Loucy (cell line): ENCODE data around the gene KIDINS220.

Experiments
- H2AFZ ChIP-seq: fragments of 200-600 bp; sonication (generic); 2 replicates; pipeline ENCODE4 v1.6.0; 2016; ENCODE audit warnings: antibody characterized with exemption, mild to moderate bottlenecking, low read length, moderate library complexity
- H3F3A ChIP-seq: fragments of 200-600 bp; 2 replicates; pipeline ENCODE4 v1.6.0; 2016; ENCODE audit warnings: antibody characterized with exemption, low read depth, mild to moderate bottlenecking
- H3K27me3 ChIP-seq: fragments of 200-600 bp; sonication (generic); 2 replicates; pipeline ENCODE4 v1.6.1; 2014; ENCODE audit warnings: low read length, mild to moderate bottlenecking; ENCODE audit not compliant: insufficient read depth, poor library complexity, severe bottlenecking
- H3K36me3 ChIP-seq: fragments of 200-600 bp; sonication (generic); 2 replicates; pipeline ENCODE4 v1.6.1; 2016; ENCODE audit warnings: low read length; ENCODE audit not compliant: insufficient read depth
- H3K4me1 ChIP-seq: fragments of 200-600 bp; sonication (generic); 2 replicates; pipeline ENCODE4 v1.5.1; 2014; ENCODE audit warnings: low read length, mild to moderate bottlenecking; ENCODE audit not compliant: insufficient read depth, poor library complexity, severe bottlenecking
- H3K4me2 ChIP-seq: fragments of 200-600 bp; sonication (generic); 2 replicates; pipeline ENCODE4 v1.6.0; 2014; ENCODE audit warnings: antibody characterized with exemption, low read length, low read depth, mild to moderate bottlenecking; ENCODE audit not compliant: poor library complexity, severe bottlenecking
- H3K4me3 ChIP-seq: fragments of 200-600 bp; sonication (generic); 2 replicates; pipeline ENCODE4 v1.5.1; 2014; ENCODE audit warnings: low read length, mild to moderate bottlenecking, mixed read lengths; ENCODE audit not compliant: poor library complexity, severe bottlenecking
- H3K79me2 ChIP-seq: fragments of 200-600 bp; sonication (generic); 2 replicates; pipeline ENCODE4 v1.6.1; 2014; ENCODE audit warnings: low read length; ENCODE audit not compliant: insufficient read depth
- H3K9ac ChIP-seq: fragments of 200-600 bp; sonication (generic); 2 replicates; pipeline ENCODE4 v1.6.0; 2014; ENCODE audit warnings: mild to moderate bottlenecking, low read depth, low read length, moderate library complexity; ENCODE audit not compliant: poor library complexity, severe bottlenecking
- H3K9me2 ChIP-seq: fragments of 200-600 bp; sonication (generic); replicated peaks from 2 replicates; pipeline ENCODE4 v1.6.1; 2016; ENCODE audit warnings: low read depth, low read length, mixed read lengths
- H3K9me3 ChIP-seq: fragments of 200-600 bp; sonication (generic); 2 replicates; pipeline ENCODE4 v1.6.1; 2014; ENCODE audit warnings: mild to moderate bottlenecking, antibody characterized with exemption, low read length, low read depth; ENCODE audit not compliant: insufficient read depth
- H4K20me1 ChIP-seq: fragments of 200-600 bp; sonication (generic); 2 replicates; pipeline ENCODE4 v1.6.0; 2014; ENCODE audit warnings: antibody characterized with exemption, low read length, mild to moderate bottlenecking; ENCODE audit not compliant: insufficient read depth, poor library complexity, severe bottlenecking
- EZH2phosphoT487 ChIP-seq: fragments of 200-600 bp; IDR thresholded peaks from 2 replicates; pipeline ENCODE4 v1.6.1; 2018; ENCODE audit warnings: antibody characterized with exemption, mild to moderate bottlenecking, moderate library complexity, borderline replicate concordance
- TF ChIP-seq, protein P1 (sequence below): fragments of 200-600 bp; sonication (generic); conservative IDR thresholded peaks from 2 replicates; pipeline ENCODE4 v1.5.1; 2014; ENCODE audit warnings: mild to moderate bottlenecking, antibody characterized with exemption, low read length

The KIDINS220 gene

DNA sequence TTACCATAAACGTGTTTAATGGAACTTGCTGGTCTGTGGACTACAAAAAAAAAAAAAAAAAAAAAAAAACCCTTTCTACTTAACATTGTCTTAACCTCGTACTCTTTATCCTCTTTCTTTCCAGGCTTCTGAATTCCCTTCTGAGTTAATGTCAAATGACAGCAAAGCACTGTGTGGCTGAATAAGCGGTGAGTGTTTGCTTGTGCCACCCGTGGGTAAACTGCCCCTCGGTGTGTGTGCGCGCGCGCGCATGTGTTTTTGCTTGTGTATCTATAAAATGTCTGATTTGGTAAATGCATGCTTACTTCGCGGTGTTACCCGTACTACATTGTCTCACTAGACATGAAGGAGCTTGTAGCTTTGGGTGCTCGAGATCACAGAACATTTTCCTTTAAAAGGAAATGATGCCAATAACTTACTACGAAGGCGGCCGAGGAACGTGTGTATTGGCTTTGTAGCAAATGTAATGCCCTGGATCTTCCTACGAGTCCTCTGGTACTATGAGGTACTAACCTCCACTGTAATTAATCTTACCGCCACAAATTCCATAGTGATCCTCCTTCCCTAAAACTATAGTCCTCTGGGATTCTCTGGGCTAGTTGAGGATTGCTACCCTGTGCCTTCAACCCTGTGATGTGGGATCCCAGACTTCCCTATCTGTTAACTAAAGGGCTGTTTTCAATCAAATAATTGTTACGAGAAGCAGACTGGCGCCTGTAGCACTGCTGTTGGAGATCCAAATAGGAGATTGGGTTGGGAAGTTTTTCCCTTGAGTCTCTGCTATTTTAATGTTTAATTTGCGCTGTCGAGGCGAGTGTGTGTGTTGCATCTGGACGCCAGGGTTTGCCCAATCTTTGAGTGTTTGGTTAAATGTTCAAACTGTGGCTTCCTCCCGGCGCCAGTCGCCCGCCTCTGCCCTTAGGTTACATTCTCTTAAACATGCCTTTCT is 154.4 kb downstream of the KIDINS220 start:
- Histone ChIP-seq H3K9ac (peak overlapping the region; percentile 94), H3F3A (peaks cover 5% of the 10 kb centered on the region; the same call in 1 of the 2 replicates), H3K4me1 (peaks cover 45% of the 10 kb centered on the region), H2AFZ (no peak overlapping the region; the same call in 1 of the 2 replicates), H3K27me3 (no peaks in the 10 kb centered on the region), H3K4me2 (peak overlapping the region; percentile 70), H3K4me3 (peak overlapping the region; percentile 92), H4K20me1 (peaks cover 28% of the 10 kb centered on the region), H3K9me2 (no peaks in the 10 kb centered on the region), H3K36me3 (no peaks in the 10 kb centered on the region), H3K79me2 (peaks cover 44% of the 10 kb centered on the region), H3K9me3 (no peaks in the 10 kb centered on the region)
- TF ChIP-seq EZH2phosphoT487: no peak
- TF ChIP-seq, protein P1, sequence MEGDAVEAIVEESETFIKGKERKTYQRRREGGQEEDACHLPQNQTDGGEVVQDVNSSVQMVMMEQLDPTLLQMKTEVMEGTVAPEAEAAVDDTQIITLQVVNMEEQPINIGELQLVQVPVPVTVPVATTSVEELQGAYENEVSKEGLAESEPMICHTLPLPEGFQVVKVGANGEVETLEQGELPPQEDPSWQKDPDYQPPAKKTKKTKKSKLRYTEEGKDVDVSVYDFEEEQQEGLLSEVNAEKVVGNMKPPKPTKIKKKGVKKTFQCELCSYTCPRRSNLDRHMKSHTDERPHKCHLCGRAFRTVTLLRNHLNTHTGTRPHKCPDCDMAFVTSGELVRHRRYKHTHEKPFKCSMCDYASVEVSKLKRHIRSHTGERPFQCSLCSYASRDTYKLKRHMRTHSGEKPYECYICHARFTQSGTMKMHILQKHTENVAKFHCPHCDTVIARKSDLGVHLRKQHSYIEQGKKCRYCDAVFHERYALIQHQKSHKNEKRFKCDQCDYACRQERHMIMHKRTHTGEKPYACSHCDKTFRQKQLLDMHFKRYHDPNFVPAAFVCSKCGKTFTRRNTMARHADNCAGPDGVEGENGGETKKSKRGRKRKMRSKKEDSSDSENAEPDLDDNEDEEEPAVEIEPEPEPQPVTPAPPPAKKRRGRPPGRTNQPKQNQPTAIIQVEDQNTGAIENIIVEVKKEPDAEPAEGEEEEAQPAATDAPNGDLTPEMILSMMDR: 0 out of 2 replicates have a peak, but pooled peaks have one; percentile 12

GRCh38 chr2:8681786-8682692 is 155.4 kb downstream of the KIDINS220 start, which contains the start of gene ID2:
Gene ID2, plus strand, starts transcription at chr2:8682056. Its CDS starts 110 bp downstream, at chr2:8682166.
- Histone ChIP-seq H3K9me3 (no peaks in the 10 kb centered on the region), H3F3A (peaks cover 5% of the 10 kb centered on the region; the same call in 1 of the 2 replicates), H3K4me1 (peaks cover 45% of the 10 kb centered on the region), H3K36me3 (no peaks in the 10 kb centered on the region), H3K27me3 (no peaks in the 10 kb centered on the region), H2AFZ (peak within 1 kb of the TSS; percentile 88), H4K20me1 (peaks cover 28% of the 10 kb centered on the region), H3K79me2 (peaks cover 44% of the 10 kb centered on the region), H3K4me3 (peak within 1 kb of the TSS; percentile 92), H3K9me2 (no peaks in the 10 kb centered on the region), H3K9ac (peak within 1 kb of the TSS; percentile 94), H3K4me2 (peak within 1 kb of the TSS; percentile 85)
- TF ChIP-seq, protein P1: no peak
- TF ChIP-seq EZH2phosphoT487: no peak

DNA sequence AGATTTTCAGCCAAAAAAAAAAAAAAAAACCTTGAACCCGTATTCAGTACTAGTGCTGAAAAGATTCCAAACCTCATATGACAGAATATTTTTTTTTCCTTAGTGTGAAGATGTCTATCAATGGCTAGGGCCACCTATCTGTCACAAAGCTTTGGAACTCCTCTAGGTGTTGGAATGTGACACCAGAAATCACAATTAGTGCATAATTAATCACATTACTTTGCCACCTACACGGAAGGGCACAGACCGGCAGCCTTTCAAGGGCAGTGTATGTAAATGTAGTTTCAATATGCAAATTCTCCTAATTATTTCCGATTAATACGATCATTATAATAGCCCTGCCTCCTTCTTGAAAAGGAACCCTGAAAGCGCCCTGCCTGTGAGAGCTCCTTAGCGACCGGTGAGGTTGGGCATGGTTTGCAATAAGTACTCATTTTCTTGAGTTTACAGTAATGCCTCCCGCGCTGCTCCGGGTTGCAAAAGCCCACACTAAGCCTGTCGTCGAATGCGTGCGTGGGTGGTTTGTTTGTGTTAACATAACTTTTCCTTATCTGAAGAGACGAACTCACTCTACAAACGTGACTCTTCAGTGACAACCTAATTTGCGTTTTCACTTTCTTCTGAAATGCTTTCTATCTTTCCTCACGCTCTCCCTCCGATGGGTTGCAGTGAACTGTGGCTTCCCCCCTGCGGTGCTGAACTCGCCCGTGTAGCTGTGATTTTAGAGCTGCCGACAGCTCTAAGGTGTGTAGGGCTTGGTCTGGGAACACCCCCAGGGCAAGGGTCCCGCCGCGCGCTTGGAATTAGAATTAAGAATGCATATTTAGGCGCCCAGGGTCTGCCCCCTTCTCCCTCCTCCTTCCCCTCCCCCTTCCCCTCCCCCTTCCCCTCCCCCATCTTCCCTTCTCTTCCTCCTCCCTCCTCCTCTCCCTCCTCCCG is 156.3 kb downstream of the KIDINS220 start:
- peaks cover 28% of the 10 kb centered on the region for H4K20me1 ChIP-seq
- peaks cover 43% of the 10 kb centered on the region for H3K4me1 ChIP-seq
- peak overlapping the region; percentile 69 for H3K9ac ChIP-seq
- peaks cover 40% of the 10 kb centered on the region for H3K79me2 ChIP-seq
- no peaks in the 10 kb centered on the region for H3K36me3 ChIP-seq
- peak overlapping the region; percentile 84 for H3K4me3 ChIP-seq
- H3K9me2 ChIP-seq: no peaks in the 10 kb centered on the region
- peak overlapping the region; percentile 88 for H2AFZ ChIP-seq
- no peaks in the 10 kb centered on the region for H3K9me3 ChIP-seq
- H3F3A ChIP-seq: peaks cover 5% of the 10 kb centered on the region; the same call in 1 of the 2 replicates
- TF ChIP-seq EZH2phosphoT487: no peak
- TF ChIP-seq, protein P1: no peak
- peak overlapping the region; percentile 85 for H3K4me2 ChIP-seq
- H3K27me3 ChIP-seq: no peaks in the 10 kb centered on the region
